D721Med (cell line): ENCODE results near the gene SLC15A4.

Experiments
- DNase-seq: peaks from one replicate; pipeline ENCODE4 v3.0.0; 2011; ENCODE audit warnings: low spot score; ENCODE audit not compliant: insufficient read length
- FAIRE-seq: peaks from 2 replicates; lab custom pipeline; 2011; peaks lifted over from hg19 to GRCh38; lab: Jason Lieb, UNC
- CTCF ChIP-seq: IDR thresholded peaks from 2 replicates; pipeline ENCODE4 v1.5.1; 2012; ENCODE audit warnings: mild to moderate bottlenecking, control low read depth; ENCODE audit not compliant: insufficient read depth; ENCODE audit errors: missing control alignments

Gene SLC15A4

GRCh38 chr12:128792398-128792797, 31.4 kb downstream of the SLC15A4 start:
- FAIRE-seq: no peak
- no peak for TF ChIP-seq CTCF

GRCh38 chr12:128791395-128792322, 32.1 kb downstream of the SLC15A4 start:
- no peak for TF ChIP-seq CTCF
- DNase-seq (no peak), FAIRE-seq (no peak)

More at GRCh38 chr12:128792398-128792797, 31.4 kb downstream of the SLC15A4 start:
- DNase-seq: no peak

- no peak for DNase-seq
- TF ChIP-seq CTCF: no peak
- FAIRE-seq: no peak
Measured at GRCh38 chr12:128790653-128791373, 32.9 kb downstream of the SLC15A4 start.

GRCh38 chr12:128790221-128790620, 33.5 kb downstream of the SLC15A4 start:
- FAIRE-seq: no peak
- TF ChIP-seq CTCF: no peak
- DNase-seq: no peak

GRCh38 chr12:128789356-128789929, 34.3 kb downstream of the SLC15A4 start:
- DNase-seq (no peak), FAIRE-seq (no peak)
- no peak for TF ChIP-seq CTCF

GRCh38 chr12:128787827-128788226, 35.9 kb downstream of the SLC15A4 start:
- TF ChIP-seq CTCF: no peak
- no peak for FAIRE-seq
- DNase-seq: no peak
